Suprapubic skin (tissue), 4 donors: ENCODE results near the gene CGB2.
"Not testable (repeated sequence)": the region's sequence is repeated elsewhere in the genome, so short reads cannot be mapped to it uniquely, and the experiment has no call there.

ENCODE experiments used
- POLR2A ChIP-seq, 2 donors: fragments of 450-650 bp; IDR thresholded peaks; one replicate each; pipeline ENCODE4 v1.6.1; 2017; ENCODE audit warnings: antibody characterized with exemption in 2 of 2, mild to moderate bottlenecking in 2 of 2, moderate library complexity in 2 of 2
- POLR2AphosphoS5 ChIP-seq, 3 donors: sonication (generic); formaldehyde crosslinking; IDR thresholded peaks; one replicate each; pipeline ENCODE4 v1.6.1; 2017; ENCODE audit warnings: antibody characterized with exemption in 3 of 3
- TF ChIP-seq, protein P1 (sequence below), 2 donors: fragments of 200-600 bp in 1 of 2; fragments of 450-650 bp in 1 of 2; sonication (generic) in 1 of 2; IDR thresholded peaks; one replicate each; pipeline ENCODE4 v1.5.1; 2016 to 2019; ENCODE audit warnings: antibody characterized with exemption in 2 of 2, mild to moderate bottlenecking in 1 of 2, moderate library complexity in 1 of 2

DNA sequence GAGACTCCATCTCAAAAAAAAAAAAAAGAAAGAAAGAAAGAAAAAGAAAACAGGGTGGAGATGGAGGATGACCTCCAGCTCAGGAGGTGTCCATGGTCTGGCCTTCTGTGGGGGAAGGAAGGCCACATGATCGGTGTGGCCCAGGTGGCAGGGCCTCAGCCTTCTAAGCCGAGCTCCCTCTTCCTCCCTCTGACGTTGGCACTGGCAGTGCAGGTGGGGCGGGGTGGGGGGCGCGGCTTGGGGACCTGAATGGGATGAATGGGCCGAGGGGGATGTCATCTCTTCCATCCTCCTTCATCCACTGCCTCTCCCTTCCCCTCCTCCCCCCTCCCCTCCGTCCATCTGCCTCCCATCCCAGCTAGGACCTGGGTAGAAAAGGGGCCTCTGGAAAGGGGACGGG, 8.0 kb downstream of the CGB2 start:
- TF ChIP-seq, protein P1, sequence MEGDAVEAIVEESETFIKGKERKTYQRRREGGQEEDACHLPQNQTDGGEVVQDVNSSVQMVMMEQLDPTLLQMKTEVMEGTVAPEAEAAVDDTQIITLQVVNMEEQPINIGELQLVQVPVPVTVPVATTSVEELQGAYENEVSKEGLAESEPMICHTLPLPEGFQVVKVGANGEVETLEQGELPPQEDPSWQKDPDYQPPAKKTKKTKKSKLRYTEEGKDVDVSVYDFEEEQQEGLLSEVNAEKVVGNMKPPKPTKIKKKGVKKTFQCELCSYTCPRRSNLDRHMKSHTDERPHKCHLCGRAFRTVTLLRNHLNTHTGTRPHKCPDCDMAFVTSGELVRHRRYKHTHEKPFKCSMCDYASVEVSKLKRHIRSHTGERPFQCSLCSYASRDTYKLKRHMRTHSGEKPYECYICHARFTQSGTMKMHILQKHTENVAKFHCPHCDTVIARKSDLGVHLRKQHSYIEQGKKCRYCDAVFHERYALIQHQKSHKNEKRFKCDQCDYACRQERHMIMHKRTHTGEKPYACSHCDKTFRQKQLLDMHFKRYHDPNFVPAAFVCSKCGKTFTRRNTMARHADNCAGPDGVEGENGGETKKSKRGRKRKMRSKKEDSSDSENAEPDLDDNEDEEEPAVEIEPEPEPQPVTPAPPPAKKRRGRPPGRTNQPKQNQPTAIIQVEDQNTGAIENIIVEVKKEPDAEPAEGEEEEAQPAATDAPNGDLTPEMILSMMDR (IDR thresholded peaks at IDR 0.05): not testable (repeated sequence)
- not testable (repeated sequence) for TF ChIP-seq POLR2AphosphoS5, POLR2A (IDR thresholded peaks at IDR 0.05)
